C4-2B (cell line): ENCODE results near the gene SLIT3.

Experiments
- H3K27ac ChIP-seq: fragments of 450-650 bp; 2 replicates; pipeline ENCODE4 v1.5.1; 2017
- ZFX ChIP-seq: fragments of 450-650 bp; IDR thresholded peaks from 2 replicates; pipeline ENCODE4 v1.6.1; 2017
- TF ChIP-seq, protein P1 (sequence below): fragments of 450-650 bp; conservative IDR thresholded peaks from 2 replicates; pipeline ENCODE4 v1.5.1; 2017; ENCODE audit warnings: mild to moderate bottlenecking

Gene SLIT3

DNA sequence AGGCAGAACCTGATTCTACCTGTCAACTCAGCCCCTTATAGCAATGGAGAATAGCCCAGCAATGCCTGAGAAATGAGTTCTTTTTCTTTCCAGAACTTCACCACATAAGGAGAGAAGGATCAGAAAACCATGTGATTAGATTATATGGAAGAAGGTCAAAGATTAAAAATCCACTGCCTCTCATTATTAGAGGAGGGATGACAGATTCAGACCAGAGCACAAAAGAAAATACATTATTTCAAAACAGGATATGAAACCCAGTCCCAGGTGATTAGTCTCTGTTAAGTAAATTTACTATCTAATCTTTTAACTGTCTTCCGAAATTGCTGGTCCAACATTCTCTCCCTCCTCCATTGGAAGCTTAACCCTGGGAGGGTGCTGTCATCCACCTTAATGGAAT, 322.4 kb downstream of the SLIT3 start:
- TF ChIP-seq ZFX, result no peak
- TF ChIP-seq, protein P1, sequence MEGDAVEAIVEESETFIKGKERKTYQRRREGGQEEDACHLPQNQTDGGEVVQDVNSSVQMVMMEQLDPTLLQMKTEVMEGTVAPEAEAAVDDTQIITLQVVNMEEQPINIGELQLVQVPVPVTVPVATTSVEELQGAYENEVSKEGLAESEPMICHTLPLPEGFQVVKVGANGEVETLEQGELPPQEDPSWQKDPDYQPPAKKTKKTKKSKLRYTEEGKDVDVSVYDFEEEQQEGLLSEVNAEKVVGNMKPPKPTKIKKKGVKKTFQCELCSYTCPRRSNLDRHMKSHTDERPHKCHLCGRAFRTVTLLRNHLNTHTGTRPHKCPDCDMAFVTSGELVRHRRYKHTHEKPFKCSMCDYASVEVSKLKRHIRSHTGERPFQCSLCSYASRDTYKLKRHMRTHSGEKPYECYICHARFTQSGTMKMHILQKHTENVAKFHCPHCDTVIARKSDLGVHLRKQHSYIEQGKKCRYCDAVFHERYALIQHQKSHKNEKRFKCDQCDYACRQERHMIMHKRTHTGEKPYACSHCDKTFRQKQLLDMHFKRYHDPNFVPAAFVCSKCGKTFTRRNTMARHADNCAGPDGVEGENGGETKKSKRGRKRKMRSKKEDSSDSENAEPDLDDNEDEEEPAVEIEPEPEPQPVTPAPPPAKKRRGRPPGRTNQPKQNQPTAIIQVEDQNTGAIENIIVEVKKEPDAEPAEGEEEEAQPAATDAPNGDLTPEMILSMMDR, result no peak
- H3K27ac ChIP-seq, result no peak overlapping the region

DNA sequence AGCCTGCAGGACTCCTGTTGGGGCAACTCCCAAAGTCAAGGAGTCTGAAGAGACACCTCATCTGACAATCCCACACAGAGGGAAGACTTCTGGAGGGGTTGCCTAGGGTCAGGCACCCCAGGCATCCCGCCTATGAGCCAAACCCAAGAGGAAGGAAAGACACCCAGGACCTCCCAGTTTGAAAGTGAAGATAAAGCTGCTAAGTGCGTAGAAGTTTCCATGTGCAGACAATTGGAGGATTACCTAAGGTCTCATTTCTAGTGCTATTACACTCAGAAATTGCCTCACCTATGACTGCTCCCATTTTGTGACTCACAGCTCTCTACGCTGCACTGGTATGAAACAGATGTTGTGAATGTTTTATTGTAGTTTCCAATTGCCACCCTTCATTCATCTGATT, 322.9 kb downstream of the SLIT3 start:
- no peak for TF ChIP-seq ZFX
- TF ChIP-seq, protein P1, result no peak
- H3K27ac ChIP-seq, result no peak overlapping the region

DNA sequence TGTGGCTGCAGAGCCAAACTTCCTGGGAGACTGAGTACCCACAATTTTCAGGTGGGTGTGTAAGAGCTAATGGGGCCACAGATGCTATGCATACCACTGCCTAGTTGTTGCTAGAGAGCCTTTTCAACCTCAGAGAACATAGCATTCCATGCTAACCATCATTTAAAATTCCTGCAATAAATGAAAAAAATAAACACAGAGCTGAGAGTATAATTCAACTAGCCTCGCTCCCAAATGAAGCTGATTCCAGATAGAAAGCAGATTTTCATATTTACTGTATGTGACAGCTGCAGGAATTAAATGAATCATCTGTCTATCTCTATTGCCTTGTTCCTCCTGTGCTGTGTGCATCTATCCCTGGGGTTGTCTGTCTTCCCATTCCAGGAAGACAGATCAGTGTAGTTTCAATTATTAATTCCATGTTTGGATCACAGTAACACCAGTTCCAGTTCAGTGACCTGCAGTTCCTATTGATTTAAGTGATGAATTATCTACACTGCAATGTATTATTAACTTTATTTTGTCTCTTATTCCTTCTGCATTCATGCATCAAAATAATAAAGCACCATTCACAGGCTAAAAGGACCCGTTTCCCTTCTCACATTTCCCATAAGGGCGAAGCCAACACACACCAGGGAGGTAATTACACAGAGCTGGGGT, 324.5 kb downstream of the SLIT3 start:
- no peak overlapping the region for H3K27ac ChIP-seq

DNA sequence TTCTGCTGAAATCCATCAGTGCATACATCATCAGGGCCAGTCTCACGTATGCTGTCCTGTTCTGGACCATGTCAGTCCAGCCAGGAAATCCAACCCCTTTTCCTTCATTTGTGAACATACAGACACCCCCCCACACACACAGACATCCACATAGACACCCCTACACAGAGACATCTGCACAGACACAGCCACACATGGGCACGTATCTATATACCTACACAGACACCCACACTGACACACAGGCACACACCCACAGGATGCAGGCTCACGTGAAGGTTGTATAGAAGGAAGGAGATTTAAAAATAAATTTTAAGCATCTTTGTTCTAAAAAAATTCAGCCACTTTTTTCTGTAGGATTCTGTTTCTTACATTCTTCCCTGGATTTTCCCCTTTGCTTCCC, 325.6 kb downstream of the SLIT3 start:
- no peak overlapping the region for H3K27ac ChIP-seq
- TF ChIP-seq, protein P1, result no peak

More for the DNA sequence above, 324.5 kb downstream of the SLIT3 start:
- TF ChIP-seq ZFX, result no peak
- TF ChIP-seq, protein P1, result no peak

DNA sequence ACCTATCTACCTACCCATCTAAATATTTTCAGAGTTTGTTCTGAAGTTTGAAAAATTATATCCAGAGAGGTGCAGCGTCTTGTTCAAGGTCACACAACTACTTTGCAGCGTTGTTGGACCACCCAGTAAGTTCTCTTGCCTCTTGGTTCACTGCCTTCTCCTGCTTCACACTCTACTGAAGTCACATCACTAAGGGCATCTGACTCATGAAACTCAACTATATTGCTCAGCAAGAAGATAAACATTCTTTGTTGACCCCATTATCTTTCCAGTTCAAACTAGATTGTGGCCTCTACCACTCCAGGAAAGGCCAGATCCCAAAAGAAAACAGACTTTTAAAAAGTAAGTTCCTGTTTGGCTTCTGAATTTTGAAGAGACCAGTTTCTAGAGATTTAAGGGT, 326.9 kb downstream of the SLIT3 start:
- no peak overlapping the region for H3K27ac ChIP-seq
- no peak for TF ChIP-seq ZFX
- TF ChIP-seq, protein P1, result no peak

DNA sequence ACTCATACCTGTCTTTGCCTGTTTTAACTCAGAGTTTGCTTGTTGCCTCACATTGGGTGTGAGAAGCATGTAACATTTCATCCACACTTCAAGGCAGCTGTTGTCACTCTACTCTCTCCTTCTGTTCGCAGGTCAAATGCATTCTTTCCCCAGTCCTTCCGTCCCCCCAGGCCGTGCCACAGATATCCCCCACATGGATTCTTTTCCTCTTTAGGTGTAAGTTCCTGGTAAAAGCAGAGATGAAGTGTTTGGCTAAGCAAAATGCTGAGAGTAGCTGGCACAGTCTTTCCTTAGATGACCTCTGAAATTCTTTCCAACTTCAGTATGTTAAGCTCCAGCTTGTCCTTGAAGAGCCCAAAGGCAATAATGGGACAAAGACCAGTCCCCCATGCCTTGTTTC, 328.2 kb downstream of the SLIT3 start:
- TF ChIP-seq, protein P1, result no peak
- no peak for TF ChIP-seq ZFX

DNA sequence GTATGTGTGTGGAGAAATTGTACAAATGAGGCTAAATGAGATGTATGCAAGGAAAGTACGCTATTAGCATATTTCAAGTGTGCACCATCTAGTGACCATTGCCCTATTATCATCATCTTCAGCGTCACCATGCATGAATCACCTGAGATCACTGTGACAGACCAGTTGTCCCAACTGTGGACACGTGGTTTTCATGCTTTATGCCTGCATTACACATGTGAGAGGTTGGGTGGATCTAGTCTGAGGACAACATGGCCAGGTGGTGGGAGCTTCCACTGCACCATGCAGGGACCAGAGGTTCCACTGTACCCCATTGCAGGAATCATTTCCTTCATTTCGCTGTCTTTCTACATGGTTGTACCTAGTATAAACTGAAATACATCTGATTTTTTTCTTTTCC, 329.8 kb downstream of the SLIT3 start:
- H3K27ac ChIP-seq, result no peak overlapping the region
- TF ChIP-seq, protein P1, result no peak
- no peak for TF ChIP-seq ZFX

More for the DNA sequence above, 328.2 kb downstream of the SLIT3 start:
- no peak overlapping the region for H3K27ac ChIP-seq
